Stimulated activated CD8-positive, alpha-beta memory T cell treated with anti-CD3 and anti-CD28 coated beads, Interleukin-12 subunit alpha, Interleukin-12 subunit beta, amount 100 ng/mL, for 4 hours (primary cell): ENCODE data around the gene BUB1.
"Not testable (repeated sequence)": the region's sequence is repeated elsewhere in the genome, so short reads cannot be mapped to it uniquely, and the experiment has no call there.

Experiments
- DNase-seq: peaks from one replicate; pipeline ENCODE4 v3.0.0-alpha.2; 2020; ENCODE audit warnings: low read depth

BUB1 gene

GRCh38 chr2:110655701-110656100 is 22.2 kb downstream of the BUB1 start:
- DNase-seq, result no peak

GRCh38 chr2:110653861-110654260 is 24.0 kb downstream of the BUB1 start:
- no peak for DNase-seq

GRCh38 chr2:110650346-110650745 is 27.5 kb downstream of the BUB1 start:
- no peak for DNase-seq

GRCh38 chr2:110647777-110648176 is 30.1 kb downstream of the BUB1 start:
- DNase-seq, result no peak

- no peak for DNase-seq
Observed at GRCh38 chr2:110645616-110646015, 32.2 kb downstream of the BUB1 start.

DNA sequence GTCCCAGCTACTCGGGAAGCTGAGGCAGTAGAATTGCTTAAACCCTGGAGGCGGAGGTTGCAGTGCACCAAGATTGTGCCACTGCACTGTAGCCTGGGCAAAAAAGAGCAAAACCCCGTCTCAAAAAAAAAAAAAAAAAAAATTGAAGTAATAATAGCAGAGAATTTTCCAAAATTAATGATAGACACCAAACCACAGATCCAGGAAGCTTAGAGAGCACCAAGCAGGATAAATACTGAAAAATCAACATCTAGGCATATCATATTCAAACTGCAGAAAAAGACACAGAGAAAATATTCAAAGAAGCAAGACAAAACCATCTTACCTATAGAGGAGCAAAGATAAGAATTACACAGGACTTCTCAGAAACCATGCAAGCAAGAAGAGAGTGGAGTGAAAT is 33.5 kb downstream of the BUB1 start:
- DNase-seq, result no peak

GRCh38 chr2:110642360-110642759 is 35.5 kb downstream of the BUB1 start:
- DNase-seq, result no peak

DNA sequence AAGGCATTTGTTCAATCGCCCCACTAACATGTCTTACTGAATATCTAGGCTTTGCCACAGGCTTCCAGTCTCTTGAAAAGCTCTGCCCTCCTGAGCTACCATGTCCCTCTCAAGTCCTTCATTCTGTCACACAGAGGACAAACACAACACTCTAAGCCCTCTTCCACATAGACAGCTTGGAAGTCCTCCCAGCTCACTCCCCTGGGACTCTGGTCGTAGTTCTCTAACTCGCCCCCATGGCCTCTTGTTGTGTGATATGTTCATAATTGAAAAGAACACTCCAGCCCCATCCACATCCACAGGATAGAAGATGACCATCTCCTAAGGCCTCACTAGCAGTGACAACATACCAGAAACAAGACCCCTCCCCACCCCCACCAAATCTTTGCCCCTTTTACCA is 37.9 kb downstream of the BUB1 start:
- DNase-seq, result no peak

DNA sequence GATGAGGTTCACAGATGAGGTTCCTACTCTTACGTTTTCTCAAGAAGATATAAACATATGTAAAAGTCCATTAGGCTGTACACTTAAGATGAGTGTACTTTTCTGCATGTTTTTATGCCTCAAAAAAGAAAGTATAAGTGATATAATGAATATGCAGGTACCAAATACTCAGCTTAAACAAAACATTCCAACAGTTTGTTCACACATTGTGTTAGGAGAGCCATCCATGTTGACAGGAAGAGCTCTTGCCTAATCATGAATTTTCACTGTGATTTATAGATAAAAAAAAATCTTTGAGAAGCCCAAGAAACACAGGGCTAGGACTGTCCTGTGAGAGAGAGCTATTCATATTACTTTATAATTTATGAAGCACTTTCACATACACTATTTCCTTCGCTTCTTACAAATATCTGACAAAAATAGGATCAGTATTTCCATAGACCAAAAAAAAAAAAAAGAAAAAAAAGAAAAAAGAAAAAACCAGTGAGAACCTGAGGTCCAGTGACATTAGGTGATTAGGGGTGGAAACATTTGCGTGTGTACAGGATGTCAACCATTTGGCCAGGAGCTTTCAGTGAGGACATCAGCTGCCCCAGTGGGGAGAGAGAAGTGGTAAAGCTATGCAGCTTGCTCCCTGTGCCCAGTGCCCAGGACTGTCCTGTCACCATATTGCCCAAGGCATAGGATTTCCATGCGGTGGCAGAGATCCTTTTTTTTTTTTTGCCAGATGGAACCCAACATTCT is 38.7 kb downstream of the BUB1 start:
- no peak for DNase-seq

DNA sequence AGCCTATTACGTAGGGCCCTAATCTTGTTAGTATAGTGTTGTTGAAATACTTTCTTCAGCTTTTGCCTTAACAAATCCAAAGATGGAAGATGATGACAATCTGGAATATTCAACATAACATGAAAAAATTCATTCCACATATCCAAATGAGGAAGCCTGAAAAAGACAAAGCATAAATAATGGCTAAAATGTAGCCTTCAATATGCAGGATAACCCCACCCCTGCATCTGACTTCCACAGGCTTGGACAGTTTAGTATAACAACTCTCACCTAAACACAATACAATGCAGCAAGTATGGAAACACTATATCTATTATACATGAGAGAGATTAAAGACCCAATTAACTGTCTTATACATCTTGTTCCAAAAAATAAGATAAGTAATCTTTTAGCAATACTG is 39.9 kb downstream of the BUB1 start:
- DNase-seq, result no peak

- no peak for DNase-seq
Observed at GRCh38 chr2:110637093-110637492, 40.8 kb downstream of the BUB1 start.

GRCh38 chr2:110635949-110636628 is 41.8 kb downstream of the BUB1 start:
- not testable (repeated sequence) for DNase-seq

- not testable (repeated sequence) for DNase-seq
Observed at GRCh38 chr2:110627348-110627747, 50.5 kb downstream of the BUB1 start.

GRCh38 chr2:110619326-110619939 is 58.4 kb downstream of the BUB1 start:
- DNase-seq, result not testable (repeated sequence)

DNA sequence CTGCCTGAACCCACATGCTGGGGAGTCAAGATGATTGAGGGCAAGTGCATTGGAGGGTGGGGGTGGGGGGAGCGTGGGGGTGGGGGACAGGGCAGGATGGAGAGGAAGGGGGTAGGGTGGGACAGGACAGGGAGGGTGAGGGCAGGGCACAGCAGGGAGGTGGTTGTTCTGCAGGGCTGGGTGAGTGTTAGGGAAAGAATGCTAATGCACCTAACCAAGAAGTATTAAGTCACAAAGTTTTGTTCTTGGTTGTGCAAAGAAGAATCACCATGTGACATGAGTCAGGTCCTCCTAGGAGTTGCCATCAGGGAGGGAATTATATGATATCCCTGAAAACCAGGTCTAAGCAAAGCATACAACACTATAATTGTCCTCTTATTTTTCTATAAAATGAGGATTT is 63.9 kb downstream of the BUB1 start:
- not testable (repeated sequence) for DNase-seq

- not testable (repeated sequence) for DNase-seq
Observed at GRCh38 chr2:110610613-110611250, 67.1 kb downstream of the BUB1 start.

- not testable (repeated sequence) for DNase-seq
Observed at GRCh38 chr2:110609843-110610612, 67.8 kb downstream of the BUB1 start.

GRCh38 chr2:110608788-110609502 is 68.9 kb downstream of the BUB1 start:
- DNase-seq, result not testable (repeated sequence)

GRCh38 chr2:110605057-110605456 is 72.8 kb downstream of the BUB1 start:
- DNase-seq, result not testable (repeated sequence)

DNA sequence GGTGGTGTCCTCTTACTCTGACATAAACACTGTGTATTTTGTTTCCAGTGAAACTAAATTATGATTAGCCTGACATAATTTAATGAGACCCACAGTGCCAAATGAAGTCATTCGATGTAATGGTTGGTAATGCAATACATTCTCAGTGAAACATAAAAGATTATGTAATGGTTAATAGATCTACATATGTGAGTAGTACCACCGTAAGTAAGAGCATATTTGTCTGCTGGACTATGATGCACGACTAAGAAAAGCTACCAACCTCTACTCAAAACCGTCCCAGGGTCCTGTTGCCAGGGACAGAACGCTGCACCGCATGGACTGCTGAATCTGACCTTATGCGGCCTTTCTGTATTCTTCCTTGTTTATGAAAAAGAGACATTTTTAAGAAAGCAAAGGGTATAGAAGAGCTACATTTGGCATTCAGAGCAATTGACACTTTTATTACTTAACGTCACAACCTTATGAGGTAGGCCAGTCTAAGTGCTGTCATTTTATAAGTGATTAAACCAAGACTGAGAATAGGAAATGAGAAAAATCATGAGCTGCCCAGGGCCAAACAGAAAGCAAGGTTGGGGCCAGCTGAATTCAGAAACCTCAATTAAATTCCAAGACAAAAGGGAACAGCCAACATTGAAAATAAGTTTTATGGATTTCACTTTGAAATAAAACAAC is 73.8 kb downstream of the BUB1 start:
- not testable (repeated sequence) for DNase-seq

GRCh38 chr2:110602139-110602538 is 75.7 kb downstream of the BUB1 start:
- not testable (repeated sequence) for DNase-seq
